Measurements from ENCODE around the gene SCAANT1. TPM values are rescaled to one million over a fixed set of nuclear protein-coding genes. Genes with fewer than 3 reads are reported as not detected.

The SCAANT1 gene
- total RNA-seq, 2 donors from 2014 or later: not detected

- no peak for DNase-seq
- intact Hi-C loops (cut with DNase I): no loop called here
- H3K9me3 ChIP-seq: no peaks in the 10 kb centered on the region
- TF ChIP-seq CTCF (IDR thresholded peaks at IDR 0.05): no peak
- no peaks in the 10 kb centered on the region for H3K27me3 ChIP-seq
- H3K27ac ChIP-seq: peak overlapping the region; percentile 5
- peaks cover 3% of the 10 kb centered on the region for H3K4me1 ChIP-seq
- H3K9ac ChIP-seq (ENCODE audit: low read depth in 2 of 2, low read length in 2 of 2): no peak overlapping the region
- no peaks in the 10 kb centered on the region for H3K36me3 ChIP-seq
- no peak overlapping the region for H3K4me3 ChIP-seq
These were observed 21.3 kb upstream of the SCAANT1 start for GRCh38 chr3:63933459-63933858.

GRCh38 chr3:63932509-63933212 lies 20.5 kb upstream of the SCAANT1 start:
- DNase-seq: no peak
- Histone ChIP-seq H3K4me1 (peaks cover 3% of the 10 kb centered on the region), H3K4me3 (no peak overlapping the region), H3K27me3 (no peaks in the 10 kb centered on the region), H3K27ac (no peak overlapping the region), H3K9me3 (no peaks in the 10 kb centered on the region), H3K9ac (ENCODE audit: low read depth in 2 of 2, low read length in 2 of 2) (no peak overlapping the region), H3K36me3 (no peaks in the 10 kb centered on the region)
- TF ChIP-seq CTCF (IDR thresholded peaks at IDR 0.05): no peak
- intact Hi-C loops (cut with DNase I): no loop called here

GRCh38 chr3:63931290-63931689 lies 19.1 kb upstream of the SCAANT1 start:
- no peak overlapping the region for H3K4me3 ChIP-seq
- TF ChIP-seq CTCF (IDR thresholded peaks at IDR 0.05): no peak
- no peak overlapping the region for H3K27ac ChIP-seq
- H3K36me3 ChIP-seq: no peaks in the 10 kb centered on the region
- no peak for DNase-seq
- no peaks in the 10 kb centered on the region for H3K4me1 ChIP-seq
- intact Hi-C loops (cut with DNase I): no loop called here
- no peak overlapping the region for H3K9ac ChIP-seq (ENCODE audit: low read depth in 2 of 2, low read length in 2 of 2)
- no peaks in the 10 kb centered on the region for H3K27me3 ChIP-seq
- no peaks in the 10 kb centered on the region for H3K9me3 ChIP-seq

GRCh38 chr3:63927422-63928280 lies 15.5 kb upstream of the SCAANT1 start:
- intact Hi-C loops (cut with DNase I): no loop called here

GRCh38 chr3:63926309-63926708 lies 14.1 kb upstream of the SCAANT1 start:
- H3K36me3 ChIP-seq: peaks cover 7% of the 10 kb centered on the region
- DNase-seq: no peak
- no peak overlapping the region for H3K9ac ChIP-seq (ENCODE audit: low read depth in 2 of 2, low read length in 2 of 2)
- H3K4me1 ChIP-seq: no peaks in the 10 kb centered on the region
- no peaks in the 10 kb centered on the region for H3K9me3 ChIP-seq
- H3K4me3 ChIP-seq: no peak overlapping the region
- TF ChIP-seq CTCF (IDR thresholded peaks at IDR 0.05): no peak
- H3K27ac ChIP-seq: no peak overlapping the region
- H3K27me3 ChIP-seq: no peaks in the 10 kb centered on the region
- intact Hi-C loops (cut with DNase I): no loop called here

More at GRCh38 chr3:63927422-63928280, 15.5 kb upstream of the SCAANT1 start:
- H3K36me3 ChIP-seq: peaks cover 7% of the 10 kb centered on the region
- H3K9me3 ChIP-seq: no peaks in the 10 kb centered on the region
- no peak overlapping the region for H3K4me3 ChIP-seq
- no peak for TF ChIP-seq CTCF (IDR thresholded peaks at IDR 0.05)
- H3K27ac ChIP-seq: no peak overlapping the region
- H3K4me1 ChIP-seq: no peaks in the 10 kb centered on the region
- no peaks in the 10 kb centered on the region for H3K27me3 ChIP-seq
- no peak for DNase-seq
- H3K9ac ChIP-seq (ENCODE audit: low read depth in 2 of 2, low read length in 2 of 2): no peak overlapping the region
